HG03571 (cell line): ENCODE measurements around the gene SVIL.
"Not testable (repeated sequence)": the region's sequence is repeated elsewhere in the genome, so short reads cannot be mapped to it uniquely, and the experiment has no call there.

ENCODE experiments used
- ATAC-seq: cut with Tn5 transposase; IDR thresholded peaks from one replicate; pipeline ENCODE4 v1.9.1; 2021; ENCODE audit not compliant: unreplicated experiment

SVIL gene

GRCh38 chr10:29469481-29470354 lies 165.1 kb downstream of the SVIL start:
- no peak for ATAC-seq

- ATAC-seq, result no peak
These were observed 169.4 kb downstream of the SVIL start for GRCh38 chr10:29465384-29465783.

GRCh38 chr10:29464671-29465171 lies 170.1 kb downstream of the SVIL start:
- ATAC-seq, result not testable (repeated sequence)

GRCh38 chr10:29461042-29461441 lies 173.7 kb downstream of the SVIL start:
- no peak for ATAC-seq

GRCh38 chr10:29458190-29458589 lies 176.6 kb downstream of the SVIL start:
- ATAC-seq, result not testable (repeated sequence)

GRCh38 chr10:29455095-29455494 lies 179.7 kb downstream of the SVIL start:
- no peak for ATAC-seq

- no peak for ATAC-seq
These were observed 180.5 kb downstream of the SVIL start for GRCh38 chr10:29454250-29454649.

GRCh38 chr10:29452546-29452945 lies 182.2 kb downstream of the SVIL start:
- ATAC-seq, result no peak

GRCh38 chr10:29451946-29452345 lies 182.8 kb downstream of the SVIL start:
- no peak for ATAC-seq

GRCh38 chr10:29450405-29450804 lies 184.4 kb downstream of the SVIL start:
- no peak for ATAC-seq

- ATAC-seq, result not testable (repeated sequence)
These were observed 185.8 kb downstream of the SVIL start for GRCh38 chr10:29448756-29449592.

GRCh38 chr10:29448125-29448524 lies 186.6 kb downstream of the SVIL start:
- ATAC-seq, result no peak

GRCh38 chr10:29446327-29446726 lies 188.4 kb downstream of the SVIL start:
- ATAC-seq, result no peak

- no peak for ATAC-seq
These were observed 190.8 kb downstream of the SVIL start for GRCh38 chr10:29443745-29444523.

- ATAC-seq, result no peak
These were observed 193.8 kb downstream of the SVIL start for GRCh38 chr10:29440981-29441380.

- not testable (repeated sequence) for ATAC-seq
These were observed 195.8 kb downstream of the SVIL start for GRCh38 chr10:29439005-29439404.

- no peak for ATAC-seq
These were observed 196.5 kb downstream of the SVIL start for GRCh38 chr10:29438271-29438670.

GRCh38 chr10:29437871-29438270 lies 196.9 kb downstream of the SVIL start:
- no peak for ATAC-seq

- ATAC-seq, result no peak
These were observed 198.8 kb downstream of the SVIL start for GRCh38 chr10:29435809-29436501.

GRCh38 chr10:29434111-29434510 lies 200.7 kb downstream of the SVIL start:
- no peak for ATAC-seq
